K562 (cell line): ENCODE results near the gene RHCG. TPM values are rescaled to one million over a fixed set of nuclear protein-coding genes. Genes with fewer than 3 reads are reported as not detected.

Experiments
- ATAC-seq: fragments of 200-7000 bp; cut with Tn5 transposase; 3 replicates; pipeline ENCODE4 v1.9.1; 2020; ENCODE audit warnings: moderate library complexity
- BruUV-seq: library from RNA; stranded (reverse); fragments of 400-500 nt; replicated peaks from 2 replicates; lab custom pipeline; 2021; lab: Mats Ljungman, UMichigan
- CTCF ChIA-PET: fragments of 300-600 bp; formaldehyde crosslinking; extraction: SDS; loops from one replicate; lab custom pipeline; 2021; ENCODE audit warnings: low intra/inter-chr PET ratio; lab: Yijun Ruan, JAX
- POLR2A ChIA-PET: fragments of 300-600, 350-650 bp; sonication (Branson Sonifier 250); formaldehyde crosslinking; extraction: SDS; loops from one replicate; lab custom pipeline; 2021; ENCODE audit warnings: antibody characterized with exemption, inconsistent platforms; lab: Yijun Ruan, JAX
- DNase-seq, 4 experiments: peaks; one replicate each; pipeline versions ENCODE4 v3.0.0 to v3.0.0-alpha.2; 2011 to 2018; ENCODE audit warnings: low spot score in 3 of 4, mixed read lengths in 3 of 4; ENCODE audit errors: extremely low read depth in 1 of 4
- FAIRE-seq: peaks from 2 replicates; lab custom pipeline; 2011; peaks lifted over from hg19 to GRCh38; lab: Jason Lieb, UNC
- H2AFZ ChIP-seq: 2 replicates; pipeline ENCODE4 v1.6.0; 2011; ENCODE audit warnings: low read depth, low read length, control low read depth, inconsistent platforms
- H3K27ac ChIP-seq: fragments of 200-600 bp; 3 replicates; pipeline ENCODE4 v1.8.0; 2011; ENCODE audit warnings: low read depth, mild to moderate bottlenecking, control low read depth, inconsistent platforms, low read length, moderate library complexity, mixed read lengths; ENCODE audit errors: extremely low read depth
- H3K27me3 ChIP-seq, 2 experiments: fragments of 300-600 bp in 1 of 2; 2 replicates in 1 of 2; 3 replicates in 1 of 2; pipeline versions ENCODE4 v1.6.0 to v1.8.0; 2011; ENCODE audit warnings: inconsistent platforms in 2 of 2, low read length in 2 of 2, mild to moderate bottlenecking in 1 of 2, mixed read lengths in 1 of 2, moderate library complexity in 1 of 2; ENCODE audit not compliant: control insufficient read depth in 2 of 2, insufficient read depth in 2 of 2
- H3K36me3 ChIP-seq: fragments of 300-600 bp; 3 replicates; pipeline ENCODE4 v1.8.0; 2011; ENCODE audit warnings: mild to moderate bottlenecking, low read length, inconsistent platforms; ENCODE audit not compliant: control insufficient read depth, insufficient read depth
- H3K4me1 ChIP-seq, 2 experiments: fragments of 200-600 bp in 1 of 2; replicated peaks in 1 of 2; 2 replicates in 1 of 2; 3 replicates in 1 of 2; pipeline versions ENCODE4 v1.5.1 to v1.8.0; 2011; ENCODE audit warnings: inconsistent platforms in 2 of 2, low read length in 2 of 2, mild to moderate bottlenecking in 1 of 2, mixed read lengths in 1 of 2, moderate library complexity in 1 of 2; ENCODE audit not compliant: control insufficient read depth in 2 of 2, insufficient read depth in 2 of 2
- H3K4me2 ChIP-seq: 2 replicates; pipeline ENCODE4 v1.6.1; 2011; ENCODE audit warnings: low read length, control low read depth, inconsistent platforms, mixed read lengths; ENCODE audit not compliant: insufficient read depth
- H3K4me3 ChIP-seq: fragments of 200-600 bp; sonication (generic), shearing (Covaris generic); 2 replicates; pipeline ENCODE4 v1.5.1; 2016; ENCODE audit warnings: control low read depth, inconsistent platforms
- H3K79me2 ChIP-seq: fragments of 200-600 bp; 3 replicates; pipeline ENCODE4 v1.8.0; 2011; ENCODE audit warnings: low read length, inconsistent platforms; ENCODE audit not compliant: control insufficient read depth, insufficient read depth
- H3K9ac ChIP-seq, 2 experiments: 2 replicates each; pipeline versions ENCODE4 v1.6.0 to v1.6.1; 2011; ENCODE audit warnings: low read depth in 2 of 2, low read length in 2 of 2, control low read depth in 1 of 2, inconsistent platforms in 1 of 2, mild to moderate bottlenecking in 1 of 2, mixed read lengths in 1 of 2; ENCODE audit not compliant: insufficient read depth in 1 of 2
- H3K9me1 ChIP-seq: one replicate; pipeline ENCODE4 v1.6.0; 2011; ENCODE audit warnings: inconsistent platforms, mild to moderate bottlenecking, low read length, moderate library complexity; ENCODE audit not compliant: control insufficient read depth, insufficient read depth
- H3K9me3 ChIP-seq: replicated peaks from 2 replicates; pipeline ENCODE4 v1.5.1; 2011; ENCODE audit warnings: low read depth, low read length, inconsistent platforms; ENCODE audit not compliant: control insufficient read depth, insufficient read depth
- H4K20me1 ChIP-seq: replicated peaks from 2 replicates; pipeline ENCODE4 v1.6.1; 2011; ENCODE audit warnings: low read length, inconsistent platforms, mixed read lengths; ENCODE audit not compliant: control insufficient read depth, insufficient read depth
- CREM ChIP-seq: IDR thresholded peaks from 2 replicates; pipeline ENCODE4 v1.6.1; 2014; ENCODE audit warnings: antibody characterized with exemption, low read depth
- E2F3 ChIP-seq: fragments of 250-450 bp; sonication (Bioruptor Pico); IDR thresholded peaks from 2 replicates; pipeline ENCODE4 v1.4.0; 2020; ENCODE audit warnings: mild to moderate bottlenecking
- E2F8 ChIP-seq: fragments of 450-650 bp; IDR thresholded peaks from 2 replicates; pipeline ENCODE4 v1.7.1; 2018; ENCODE audit warnings: mild to moderate bottlenecking, low read depth; ENCODE audit not compliant: partially characterized antibody
- HDGF ChIP-seq: fragments of 450-650 bp; IDR thresholded peaks from 2 replicates; pipeline ENCODE4 v1.6.1; 2016
- HNRNPK ChIP-seq: fragments of 200-400 bp; formaldehyde crosslinking; IDR thresholded peaks from one replicate; pipeline ENCODE4 v1.6.1; 2018; ENCODE audit warnings: mild to moderate bottlenecking, low read depth, low read length; ENCODE audit not compliant: poor library complexity, severe bottlenecking
- L3MBTL2 ChIP-seq: fragments of 450-650 bp; IDR thresholded peaks from 2 replicates; pipeline ENCODE4 v1.6.1; 2016; ENCODE audit warnings: mild to moderate bottlenecking, moderate library complexity
- RBM17 ChIP-seq: fragments of 200-400 bp; formaldehyde crosslinking; IDR thresholded peaks from 2 replicates; pipeline ENCODE4 v1.6.1; 2017; ENCODE audit warnings: low read depth, mild to moderate bottlenecking, low read length, borderline replicate concordance
- SAP30 ChIP-seq: fragments of 200-600 bp; sonication (generic); IDR thresholded peaks from 2 replicates; pipeline ENCODE4 v1.6.1; 2012; ENCODE audit warnings: borderline replicate concordance, low read depth, mild to moderate bottlenecking, moderate library complexity, low read length, control low read depth, inconsistent platforms; ENCODE audit not compliant: insufficient read depth, poor library complexity, severe bottlenecking
- ZNF12 ChIP-seq: sonication (generic); formaldehyde crosslinking; IDR thresholded peaks from 2 replicates; pipeline ENCODE4 v1.4.0; 2020; ENCODE audit warnings: mild to moderate bottlenecking, missing genetic modification reagents
- ZNF212 ChIP-seq: fragments of 450-650 bp; formaldehyde crosslinking; IDR thresholded peaks from 2 replicates; pipeline ENCODE4 v1.4.0; 2020; ENCODE audit warnings: mild to moderate bottlenecking
- WGBS: fragments of 100-300 bp; shearing (Covaris generic); methylation state at CpG from one replicate; pipeline ENCODE4 v1.1.6; 2016; ENCODE audit warnings: low coverage, mixed read lengths; ENCODE audit not compliant: insufficient coverage; ENCODE audit errors: missing lambda C conversion rate; 5-methylcytosine and 5-hydroxymethylcytosine counted together
- in situ Hi-C: fragments of 300-500 bp; cut with MboI; formaldehyde crosslinking; loops from 4 replicates; pipeline ENCODE4 v1.15.0; 2018; ENCODE audit warnings: inconsistent platforms, mixed read lengths
- intact Hi-C: fragments of 100-400 bp; cut with micrococcal nuclease; formaldehyde crosslinking; loops from 2 replicates; pipeline ENCODE4 v1.14.2; 2022
- polyA plus RNA-seq, 8 experiments: library from polyadenylated mRNA; depleted of rRNA in 4 of 8; stranded (reverse) in 5 of 8; unstranded in 3 of 8; fragments of >200 nt; fragmentation: Nextera tagmentation in 2 of 8; fragmentation: Illumina TruSeq in 1 of 8; extraction: Ambion mirVana in 2 of 8; extraction: Trizol in 1 of 8; gene quantifications; 2 replicates each; pipeline versions ENCODE4 v1.2.1 to v1.2.3, GENCODE V29; 2011 to 2014; ENCODE audit warnings: inconsistent platforms in 1 of 8, missing spikeins in 1 of 8
- total RNA-seq, 7 experiments: library from RNA; depleted of rRNA in 6 of 7; stranded (reverse); fragments of >200 nt in 6 of 7; fragmentation: Illumina TruSeq in 2 of 7; extraction: Trizol in 2 of 7; gene quantifications; 2 replicates each; pipeline versions ENCODE4 v1.2.1 to v1.2.3, GENCODE V29; 2011 to 2021; ENCODE audit warnings: low replicate concordance in 1 of 7

Gene RHCG
- total and polyA plus RNA-seq, 9 of the 15 experiments (the other 6 are each of a cell fraction or from before 2014, with no cell fraction given): not detected

GRCh38 chr15:89521605-89522004, 25.2 kb upstream of the RHCG start:
- ATAC-seq (no peak), FAIRE-seq (no peak), DNase-seq (no peak)
- Histone ChIP-seq H3K79me2 (no peaks in the 10 kb centered on the region), H3K27me3 (peaks cover 2 to 4% of the 10 kb centered on the region in 2 experiments; a peak in 3 of 5 replicates), H3K4me2 (no peak overlapping the region), H3K9ac (no peak overlapping the region), H2AFZ (no peak overlapping the region), H3K27ac (no peak overlapping the region), H3K9me3 (no peaks in the 10 kb centered on the region), H3K4me3 (no peak overlapping the region), H4K20me1 (no peaks in the 10 kb centered on the region), H3K4me1 (no peaks in the 10 kb centered on the region), H3K36me3 (no peaks in the 10 kb centered on the region), H3K9me1 (no peaks in the 10 kb centered on the region)
- WGBS: 19% methylated on average over 1 of the region's 1 CpG
- TF ChIP-seq CREM (no peak), E2F8 (no peak), SAP30 (no peak), ZNF12 (no peak), RBM17 (no peak), E2F3 (CRISPR knock-in tag) (no peak), ZNF212 (CRISPR knock-in tag) (no peak), HNRNPK (no peak), HDGF (no peak), L3MBTL2 (no peak)
- BruUV-seq: no TSS peak
- CTCF ChIA-PET: no interaction called here
- in situ Hi-C loops: no loop called here
- intact Hi-C loops: no loop called here
- POLR2A ChIA-PET: no interaction called here
